Smooth muscle cell (in vitro differentiated cells): ENCODE data around the gene LPP. TPM values are rescaled to one million over a fixed set of nuclear protein-coding genes. Genes with fewer than 3 reads are reported as not detected.

ENCODE experiments used
- DNase-seq: peaks from one replicate; lab custom pipeline; 2025; ENCODE audit not compliant: unreplicated experiment; lab: John Stamatoyannopoulos, UW
- H2AFZ ChIP-seq: fragments of 200-600 bp; sonication (generic); 2 replicates; pipeline ENCODE4 v1.6.0; 2016; ENCODE audit warnings: antibody characterized with exemption, low read depth, mild to moderate bottlenecking
- H3F3A ChIP-seq: fragments of 200-600 bp; sonication (generic); 2 replicates; pipeline ENCODE4 v1.6.0; 2017; ENCODE audit warnings: antibody characterized with exemption, low read depth
- H3K27ac ChIP-seq: fragments of 200-600 bp; sonication (generic); 2 replicates; pipeline ENCODE4 v1.5.1; 2016; ENCODE audit warnings: low read depth, mild to moderate bottlenecking
- H3K27me3 ChIP-seq: fragments of 200-600 bp; sonication (generic); 2 replicates; pipeline ENCODE4 v1.6.1; 2016; ENCODE audit warnings: low read depth, mild to moderate bottlenecking
- H3K36me3 ChIP-seq: fragments of 200-600 bp; sonication (generic); 2 replicates; pipeline ENCODE4 v1.5.1; 2016; ENCODE audit warnings: low read depth
- H3K4me1 ChIP-seq: fragments of 200-600 bp; sonication (generic); 2 replicates; pipeline ENCODE4 v1.5.1; 2016; ENCODE audit warnings: low read depth
- H3K4me2 ChIP-seq: fragments of 200-600 bp; sonication (generic); 2 replicates; pipeline ENCODE4 v1.6.0; 2016; ENCODE audit warnings: mild to moderate bottlenecking
- H3K4me3 ChIP-seq: fragments of 200-600 bp; sonication (generic); 2 replicates; pipeline ENCODE4 v1.5.1; 2016; ENCODE audit warnings: mild to moderate bottlenecking
- H3K79me2 ChIP-seq: fragments of 200-600 bp; sonication (generic); 2 replicates; pipeline ENCODE4 v1.6.0; 2016; ENCODE audit warnings: low read depth, mild to moderate bottlenecking
- H3K9ac ChIP-seq: fragments of 200-600 bp; sonication (generic); 2 replicates; pipeline ENCODE4 v1.6.0; 2016; ENCODE audit warnings: low read depth
- H3K9me3 ChIP-seq: fragments of 200-600 bp; sonication (generic); replicated peaks from 2 replicates; pipeline ENCODE4 v1.5.1; 2016; ENCODE audit warnings: low read depth
- H4K20me1 ChIP-seq: fragments of 200-600 bp; sonication (generic); 2 replicates; pipeline ENCODE4 v1.6.0; 2016; ENCODE audit warnings: low read depth
- CTCF ChIP-seq: fragments of 200-600 bp; sonication (generic); IDR thresholded peaks from 2 replicates; pipeline ENCODE4 v1.5.1; 2017; ENCODE audit warnings: borderline replicate concordance, mild to moderate bottlenecking, antibody characterized with exemption; ENCODE audit not compliant: insufficient read depth, poor library complexity, severe bottlenecking
- WGBS: methylation state at CpG from one replicate; pipeline ENCODE4 v1.1.7; 2016; ENCODE audit warnings: low lambda C conversion rate; 5-methylcytosine and 5-hydroxymethylcytosine counted together
- polyA plus RNA-seq: library from polyadenylated mRNA; unstranded; fragments of >200 nt; fragmentation: Nextera tagmentation; extraction: Ambion mirVana; gene quantifications from 2 replicates; pipeline ENCODE4 v1.2.1, GENCODE V29; 2016
- total RNA-seq: library from RNA; depleted of rRNA; stranded (reverse); fragments of >200 nt; gene quantifications from 2 replicates; pipeline ENCODE4 v1.2.3, GENCODE V29; 2014

LPP gene
- total and polyA plus RNA-seq, 2 experiments from 2014 or later: 42.3 to 128 TPM

DNA sequence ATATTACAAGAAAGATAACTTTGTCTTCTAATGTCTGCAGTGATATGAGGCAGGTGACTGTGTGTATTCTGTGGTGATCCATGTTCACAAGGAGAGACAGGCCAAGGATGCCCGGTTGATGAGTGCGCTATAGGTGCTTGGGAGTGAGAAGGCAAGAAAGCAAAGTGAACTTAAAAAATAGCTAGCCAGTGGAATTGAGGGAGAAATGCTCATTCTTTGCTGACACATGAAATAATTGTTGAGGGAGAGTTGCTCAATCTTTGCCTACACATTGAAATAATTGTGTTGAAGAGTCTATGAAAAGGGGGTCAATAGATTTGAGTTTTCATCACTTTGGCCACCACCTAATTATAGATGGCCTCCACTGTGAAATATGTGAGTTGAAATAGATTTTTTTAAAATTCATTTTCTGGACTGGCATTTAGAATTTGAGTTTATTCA, 156.3 kb downstream of the LPP start:
- DNase-seq: no peak
- TF ChIP-seq CTCF: no peak
- Histone ChIP-seq H3K36me3 (no peaks in the 10 kb centered on the region), H3K27ac (no peak overlapping the region), H3K4me2 (no peak overlapping the region), H3K4me1 (no peaks in the 10 kb centered on the region), H4K20me1 (peaks cover 56% of the 10 kb centered on the region), H3K9me3 (no peaks in the 10 kb centered on the region), H3K4me3 (no peak overlapping the region), H3K79me2 (peaks cover 92% of the 10 kb centered on the region), H3K9ac (no peak overlapping the region), H2AFZ (no peak overlapping the region), H3F3A (no peaks in the 10 kb centered on the region), H3K27me3 (no peaks in the 10 kb centered on the region)
- WGBS: 100% methylated on average over 2 of the region's 2 CpGs

DNA sequence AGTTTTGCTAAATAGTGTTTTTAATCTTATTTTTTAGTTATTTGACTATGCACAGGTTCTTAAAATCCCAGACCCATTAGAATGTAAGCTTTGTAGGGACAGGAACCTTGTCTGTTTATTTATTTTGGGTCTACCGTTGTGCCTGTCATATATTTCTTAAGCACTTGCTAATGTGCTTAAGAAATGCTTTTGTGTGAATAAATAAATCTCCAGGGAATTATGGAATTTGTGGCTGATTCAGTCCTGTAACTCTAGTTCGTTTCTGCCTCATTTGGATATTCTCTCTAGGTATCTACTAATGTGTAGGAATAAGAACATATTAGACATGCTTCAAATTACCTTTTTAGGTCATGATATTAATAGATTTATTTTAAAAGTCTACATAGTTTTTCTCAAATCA, 161.6 kb downstream of the LPP start:
- no peak overlapping the region for H3K27ac ChIP-seq
- no peak overlapping the region for H3K4me3 ChIP-seq
- H4K20me1 ChIP-seq: peaks cover 49% of the 10 kb centered on the region
- no peak for TF ChIP-seq CTCF
- no peak overlapping the region for H3K4me2 ChIP-seq
- H3F3A ChIP-seq: peaks cover 7% of the 10 kb centered on the region
- H3K9me3 ChIP-seq: no peaks in the 10 kb centered on the region
- no peak overlapping the region for H3K9ac ChIP-seq
- no peak for DNase-seq
- H3K36me3 ChIP-seq: no peaks in the 10 kb centered on the region
- no peaks in the 10 kb centered on the region for H3K4me1 ChIP-seq
- H2AFZ ChIP-seq: no peak overlapping the region
- H3K27me3 ChIP-seq: no peaks in the 10 kb centered on the region
- 68% methylated on average over 2 of the region's 2 CpGs for WGBS
- H3K79me2 ChIP-seq: peaks cover 82% of the 10 kb centered on the region

DNA sequence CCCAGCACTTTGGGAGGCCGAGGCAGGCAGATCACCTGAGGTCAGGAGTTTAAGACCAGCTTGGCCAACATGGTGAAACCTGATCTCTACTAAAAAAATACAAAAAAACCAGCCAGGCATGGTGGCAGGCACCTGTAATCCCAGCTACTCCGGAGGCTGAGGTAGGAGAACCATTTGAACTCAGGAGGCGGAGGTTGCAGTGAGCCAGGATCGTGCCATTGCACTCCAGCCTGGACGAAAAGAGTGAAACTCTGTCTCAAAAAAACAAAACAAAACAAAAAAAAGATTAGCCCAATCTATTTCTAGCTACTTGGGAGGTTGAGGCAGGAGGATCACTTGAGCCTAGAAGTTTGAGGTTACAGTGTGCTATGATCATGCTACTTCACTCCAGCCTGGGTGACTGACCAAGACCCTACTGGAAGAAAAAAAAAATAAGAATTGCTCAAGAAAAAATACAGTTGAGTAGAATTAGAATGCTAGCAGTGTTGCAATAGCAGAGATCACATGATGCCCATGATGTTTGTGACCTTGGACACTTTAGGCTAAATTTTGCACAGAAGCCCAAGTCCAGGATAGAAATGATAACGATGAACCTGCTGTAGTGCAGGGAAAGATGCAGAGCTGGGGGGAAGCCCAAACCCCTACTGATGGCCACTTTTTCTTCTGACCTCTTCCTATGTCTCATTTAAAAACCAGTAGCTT, 162.2 kb downstream of the LPP start:
- peaks cover 7% of the 10 kb centered on the region for H3F3A ChIP-seq
- H3K9me3 ChIP-seq: no peaks in the 10 kb centered on the region
- H3K4me3 ChIP-seq: no peak overlapping the region
- H3K36me3 ChIP-seq: no peaks in the 10 kb centered on the region
- 96% methylated on average over 6 of the region's 6 CpGs for WGBS
- H3K4me1 ChIP-seq: no peaks in the 10 kb centered on the region
- H2AFZ ChIP-seq: no peak overlapping the region
- DNase-seq: no peak
- peak overlapping the region; percentile 34 for H3K27ac ChIP-seq
- no peaks in the 10 kb centered on the region for H3K27me3 ChIP-seq
- H3K4me2 ChIP-seq: no peak overlapping the region
- peaks cover 50% of the 10 kb centered on the region for H4K20me1 ChIP-seq
- peaks cover 79% of the 10 kb centered on the region for H3K79me2 ChIP-seq
- no peak for TF ChIP-seq CTCF
- H3K9ac ChIP-seq: no peak overlapping the region

- WGBS: 84% methylated on average over 3 of the region's 3 CpGs
- peaks cover 79% of the 10 kb centered on the region for H3K79me2 ChIP-seq
- H3K27me3 ChIP-seq: no peaks in the 10 kb centered on the region
- DNase-seq: no peak
- no peak overlapping the region for H2AFZ ChIP-seq
- no peaks in the 10 kb centered on the region for H3K9me3 ChIP-seq
- H3K36me3 ChIP-seq: no peaks in the 10 kb centered on the region
- no peaks in the 10 kb centered on the region for H3K4me1 ChIP-seq
- no peak overlapping the region for H3K4me3 ChIP-seq
- peaks cover 7% of the 10 kb centered on the region for H3F3A ChIP-seq
- H3K4me2 ChIP-seq: no peak overlapping the region
- no peak for TF ChIP-seq CTCF
- peak overlapping the region; percentile 34 for H3K27ac ChIP-seq
- no peak overlapping the region for H3K9ac ChIP-seq
- peaks cover 54% of the 10 kb centered on the region for H4K20me1 ChIP-seq
Measured at GRCh38 chr3:188316723-188317070, 162.7 kb downstream of the LPP start.
